Measurements from ENCODE around the gene KLHL9. TPM values are rescaled to one million over a fixed set of nuclear protein-coding genes. Genes with fewer than 3 reads are reported as not detected.

KLHL9 gene
- total and polyA plus RNA-seq, 2 donors (not counting 1 experiment from before 2014, with no cell fraction given), result 4.3 to 17.6 TPM

- H3K79me2 ChIP-seq (ENCODE audit: control insufficient read depth, insufficient read depth, low read length), result no peaks in the 10 kb centered on the region
- no peaks in the 10 kb centered on the region for H4K20me1 ChIP-seq (ENCODE audit: control insufficient read depth, insufficient read depth, low read length, poor library complexity, severe bottlenecking)
- Mint-ChIP-seq H3K27me3 (peaks cover 9% of the 10 kb centered on the region), H3K4me3 (no peak overlapping the region), H3K4me1 (no peaks in the 10 kb centered on the region), H3K9me3 (ENCODE audit: insufficient read depth) (no peaks in the 10 kb centered on the region), H3K27ac (no peak overlapping the region)
- no peaks in the 10 kb centered on the region for H3K36me3 ChIP-seq (replicated peaks in 1 of 2; ENCODE audit: control extremely low read depth in 1 of 2, control insufficient read depth in 1 of 2, extremely low read depth in 1 of 2, insufficient read depth in 2 of 2, low read length in 1 of 2)
- POLR2A ChIA-PET, result no interaction called here
- CTCF ChIA-PET, result interaction anchor here (0.7 to 10.2 kb wide), 5 partner anchors 10 to 430 kb away, joined by 3 to 92 read pairs (median 11); no protein-coding TSS in a partner anchor
- ATAC-seq (ENCODE audit: low read depth), result no peak
- H2AFZ ChIP-seq (ENCODE audit: insufficient read depth, low read depth, low read length, poor library complexity, severe bottlenecking), result no peak overlapping the region
- 57% methylated on average over 3 of the region's 8 CpGs for WGBS (ENCODE audit: insufficient coverage)
- TF ChIP-seq EZH2 (IDR thresholded peaks at IDR 0.05; ENCODE audit: borderline replicate concordance, insufficient read depth, low read depth, low read length, poor library complexity, severe bottlenecking) (no peak), CTCF (IDR thresholded peaks at IDR 0.05) (no peak)
- no peak overlapping the region for H3K4me3 ChIP-seq (ENCODE audit: control extremely low read depth in 1 of 5, extremely low read depth in 1 of 5, insufficient read depth in 1 of 5, low read depth in 2 of 5, low read length in 4 of 5)
- no peak overlapping the region for H3K9ac ChIP-seq (ENCODE audit: low read length)
- no peak overlapping the region for H3K27ac ChIP-seq (ENCODE audit: low read length in 2 of 2)
- intact Hi-C loops (cut with micrococcal nuclease), result no loop called here
- H3K9me3 ChIP-seq (ENCODE audit: control extremely low read depth in 1 of 3, control insufficient read depth in 2 of 3, insufficient read depth in 1 of 3, low read length in 2 of 3), result no peaks in the 10 kb centered on the region
- no peaks in the 10 kb centered on the region for H3K4me1 ChIP-seq (ENCODE audit: control insufficient read depth in 2 of 2, insufficient read depth in 2 of 2, low read length in 2 of 2)
- H3K27me3 ChIP-seq (replicated peaks in 1 of 4; ENCODE audit: control extremely low read depth in 1 of 4, control insufficient read depth in 3 of 4, insufficient read depth in 4 of 4, low read length in 3 of 4), result peaks cover 0 to 2% (median 0%) of the 10 kb centered on the region in 4 experiments
- no peak overlapping the region for H3K4me2 ChIP-seq (replicated peaks; ENCODE audit: low read depth, low read length, poor library complexity, severe bottlenecking)
- DNase-seq, result no peak
Observed at GRCh38 chr9:21316032-21316842, 19.0 kb downstream of the KLHL9 start.

GRCh38 chr9:21314152-21314551 is 21.1 kb downstream of the KLHL9 start:
- Histone ChIP-seq H3K9ac (ENCODE audit: low read length) (no peak overlapping the region), H3K4me3 (ENCODE audit: control extremely low read depth in 1 of 5, extremely low read depth in 1 of 5, insufficient read depth in 1 of 5, low read depth in 2 of 5, low read length in 4 of 5) (no peak overlapping the region), H3K27ac (ENCODE audit: low read length in 2 of 2) (no peak overlapping the region), H3K4me2 (replicated peaks; ENCODE audit: low read depth, low read length, poor library complexity, severe bottlenecking) (no peak overlapping the region), H3K36me3 (replicated peaks in 1 of 2; ENCODE audit: control extremely low read depth in 1 of 2, control insufficient read depth in 1 of 2, extremely low read depth in 1 of 2, insufficient read depth in 2 of 2, low read length in 1 of 2) (no peaks in the 10 kb centered on the region), H3K9me3 (ENCODE audit: control extremely low read depth in 1 of 3, control insufficient read depth in 2 of 3, insufficient read depth in 1 of 3, low read length in 2 of 3) (no peaks in the 10 kb centered on the region), H3K4me1 (ENCODE audit: control insufficient read depth in 2 of 2, insufficient read depth in 2 of 2, low read length in 2 of 2) (no peaks in the 10 kb centered on the region), H3K79me2 (ENCODE audit: control insufficient read depth, insufficient read depth, low read length) (no peaks in the 10 kb centered on the region), H2AFZ (ENCODE audit: insufficient read depth, low read depth, low read length, poor library complexity, severe bottlenecking) (no peak overlapping the region), H3K27me3 (replicated peaks in 1 of 4; ENCODE audit: control extremely low read depth in 1 of 4, control insufficient read depth in 3 of 4, insufficient read depth in 4 of 4, low read length in 3 of 4) (peaks cover 0 to 2% (median 0%) of the 10 kb centered on the region in 4 experiments), H4K20me1 (ENCODE audit: control insufficient read depth, insufficient read depth, low read length, poor library complexity, severe bottlenecking) (no peaks in the 10 kb centered on the region)
- POLR2A ChIA-PET, result no interaction called here
- DNase-seq, result no peak
- intact Hi-C loops (cut with micrococcal nuclease), result no loop called here
- no peak for TF ChIP-seq CTCF (IDR thresholded peaks at IDR 0.05)
- no peak for TF ChIP-seq EZH2 (IDR thresholded peaks at IDR 0.05; ENCODE audit: borderline replicate concordance, insufficient read depth, low read depth, low read length, poor library complexity, severe bottlenecking)
- H3K9me3 Mint-ChIP-seq (ENCODE audit: insufficient read depth), result no peaks in the 10 kb centered on the region
- peaks cover 18% of the 10 kb centered on the region for H3K27me3 Mint-ChIP-seq
- no peaks in the 10 kb centered on the region for H3K4me1 Mint-ChIP-seq
- ATAC-seq (ENCODE audit: low read depth), result no peak
- CTCF ChIA-PET, result interaction anchor here (2.0 to 10.2 kb wide), 2 partner anchors 12 to 141 kb away, joined by 12 to 92 read pairs; no protein-coding TSS in a partner anchor
- H3K27ac Mint-ChIP-seq, result no peak overlapping the region
- WGBS (ENCODE audit: insufficient coverage), result no CpG with 5 or more reads among the region's 2 CpGs
- no peak overlapping the region for H3K4me3 Mint-ChIP-seq

All from B cell (primary cell).